ENCODE data around the gene LUC7L3.

LUC7L3 gene

DNA sequence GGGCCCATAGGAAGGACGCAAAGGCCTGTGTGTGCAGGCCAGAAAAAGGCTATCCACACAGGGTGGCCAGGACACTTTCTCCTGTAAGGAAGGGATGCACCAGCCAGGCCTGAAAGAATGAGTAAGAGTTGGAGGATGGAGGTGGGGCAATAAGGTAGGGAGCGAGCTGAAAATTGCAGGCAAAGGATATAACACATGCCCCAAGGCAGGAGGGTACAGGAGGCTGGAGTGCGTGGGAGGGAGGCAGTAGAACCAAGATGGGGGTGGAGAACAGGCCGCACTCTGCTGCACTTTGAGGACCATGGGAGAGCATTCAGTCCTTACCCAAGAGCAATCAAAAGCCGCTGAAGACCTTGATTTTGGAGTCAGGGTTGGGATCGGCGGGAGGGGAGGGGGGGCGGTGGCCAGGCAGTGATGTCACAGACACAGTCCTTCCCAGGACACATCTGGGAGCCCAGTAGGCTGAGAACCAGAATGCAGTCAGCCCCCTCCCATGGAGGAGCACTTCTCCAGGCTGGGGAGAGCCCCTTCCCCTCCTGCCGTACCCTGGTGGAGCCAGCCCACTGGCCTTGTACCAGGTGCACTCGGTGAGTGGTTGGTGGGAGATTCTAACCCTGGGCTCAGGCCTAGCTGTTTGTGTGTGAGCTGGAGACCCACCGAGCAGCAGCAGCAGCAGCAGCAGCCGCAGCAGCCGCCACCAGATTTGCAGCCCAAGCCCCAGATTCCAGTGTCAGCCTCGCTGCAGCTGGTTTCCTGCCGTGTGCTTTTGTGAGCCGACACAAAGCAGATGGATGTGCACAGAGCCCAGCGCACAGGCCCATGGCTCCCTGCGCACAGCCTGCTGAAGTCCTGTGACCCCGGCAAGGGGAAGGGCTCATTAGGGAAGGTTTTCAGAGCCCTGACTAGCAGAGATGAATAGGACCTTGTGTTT is 29.2 kb upstream of the LUC7L3 start:
- no peak for DNase-seq (ENCODE audit: extremely low spot score)
- ChIA-PET POLR2A (no interaction called here), CTCF (interaction anchor here (1.4 kb wide), 1 partner anchor 139 kb away, joined by 3 read pairs; no protein-coding TSS in a partner anchor)
- TF ChIP-seq CTCF (IDR thresholded peaks at IDR 0.05; ENCODE audit: control extremely low read depth, extremely low read depth, low read depth, missing control alignments): no peak

DNA sequence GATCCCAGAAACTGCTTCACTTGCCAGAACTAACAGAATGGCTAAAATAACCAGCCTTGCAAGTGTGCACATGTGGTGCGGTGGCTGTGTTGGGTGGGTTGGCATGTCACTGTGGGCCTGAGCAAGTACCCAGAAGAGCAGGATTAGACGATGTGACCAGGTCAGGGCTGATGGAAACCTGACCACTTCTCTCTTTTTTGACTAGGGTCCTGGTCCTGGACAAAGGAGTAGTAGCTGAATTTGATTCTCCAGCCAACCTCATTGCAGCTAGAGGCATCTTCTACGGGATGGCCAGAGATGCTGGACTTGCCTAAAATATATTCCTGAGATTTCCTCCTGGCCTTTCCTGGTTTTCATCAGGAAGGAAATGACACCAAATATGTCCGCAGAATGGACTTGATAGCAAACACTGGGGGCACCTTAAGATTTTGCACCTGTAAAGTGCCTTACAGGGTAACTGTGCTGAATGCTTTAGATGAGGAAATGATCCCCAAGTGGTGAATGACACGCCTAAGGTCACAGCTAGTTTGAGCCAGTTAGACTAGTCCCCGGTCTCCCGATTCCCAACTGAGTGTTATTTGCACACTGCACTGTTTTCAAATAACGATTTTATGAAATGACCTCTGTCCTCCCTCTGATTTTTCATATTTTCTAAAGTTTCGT is 28.4 kb upstream of the LUC7L3 start:
- ChIA-PET POLR2A (no interaction called here), CTCF (interaction anchor here (0.9 to 1.4 kb wide), 4 partner anchors 11 to 140 kb away, joined by 3 to 4 read pairs (median 3); no protein-coding TSS in a partner anchor)
- DNase-seq (ENCODE audit: extremely low spot score): no peak
- no peak for TF ChIP-seq CTCF (IDR thresholded peaks at IDR 0.05; ENCODE audit: control extremely low read depth, extremely low read depth, low read depth, missing control alignments)

- ChIA-PET POLR2A (no interaction called here), CTCF (interaction anchor here (0.7 to 1.5 kb wide), 6 partner anchors 11 to 213 kb away, joined by 3 to 4 read pairs (median 3); no protein-coding TSS in a partner anchor)
- no peak for DNase-seq (ENCODE audit: extremely low spot score)
- no peak for TF ChIP-seq CTCF (IDR thresholded peaks at IDR 0.05; ENCODE audit: control extremely low read depth, extremely low read depth, low read depth, missing control alignments)
Measured at GRCh38 chr17:50691550-50692447, 27.6 kb upstream of the LUC7L3 start.

- DNase-seq (ENCODE audit: extremely low spot score): no peak
- POLR2A ChIA-PET: no interaction called here
- TF ChIP-seq CTCF (IDR thresholded peaks at IDR 0.05; ENCODE audit: control extremely low read depth, extremely low read depth, low read depth, missing control alignments): no peak
- CTCF ChIA-PET: interaction anchor here (1.2 to 1.5 kb wide), 2 partner anchors 20 to 213 kb away, joined by 3 to 4 read pairs; no protein-coding TSS in a partner anchor
Measured at GRCh38 chr17:50692448-50693035, 26.9 kb upstream of the LUC7L3 start.

DNA sequence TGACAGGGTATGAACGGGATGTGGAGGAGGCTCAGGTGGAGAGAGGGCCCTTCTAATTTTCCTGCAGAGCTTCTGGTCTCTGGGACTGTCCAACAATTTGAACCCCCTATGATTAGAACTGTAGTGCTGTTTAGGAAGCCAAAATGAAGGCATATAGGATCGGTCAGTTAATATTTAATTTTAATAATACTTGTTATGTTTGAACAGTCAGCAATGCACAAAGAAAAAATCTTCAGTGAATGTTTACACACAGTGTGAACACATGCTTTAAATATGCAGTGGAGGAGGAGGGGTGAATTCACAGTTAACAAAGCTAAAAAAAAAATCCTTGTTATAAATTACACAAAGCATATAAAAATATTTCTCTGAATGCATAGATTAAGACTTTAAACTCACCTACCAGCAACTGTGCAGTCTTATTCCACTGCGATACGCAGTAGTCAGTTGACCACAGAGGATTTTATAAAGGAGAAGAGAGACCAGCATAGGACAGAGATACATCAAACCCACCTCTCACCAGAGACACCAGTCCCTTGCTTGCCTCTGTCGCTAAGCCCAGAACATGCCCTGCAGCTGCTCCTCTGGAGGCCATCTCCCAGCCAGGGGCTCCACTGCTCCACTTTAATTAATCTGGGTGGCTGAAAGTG is 26.2 kb upstream of the LUC7L3 start:
- CTCF ChIA-PET: interaction anchor here (1.2 to 1.5 kb wide), 3 partner anchors 21 to 214 kb away, joined by 3 to 5 read pairs (median 4); no protein-coding TSS in a partner anchor
- no peak for DNase-seq (ENCODE audit: extremely low spot score)
- POLR2A ChIA-PET: no interaction called here
- no peak for TF ChIP-seq CTCF (IDR thresholded peaks at IDR 0.05; ENCODE audit: control extremely low read depth, extremely low read depth, low read depth, missing control alignments)
